Stimulated activated naive CD4-positive, alpha-beta T cell (primary cell): ENCODE measurements around the gene NHLRC4.

ENCODE experiments used
- DNase-seq, 6 experiments: peaks; one replicate each; lab custom pipeline; 2025; lab: John Stamatoyannopoulos, UW

NHLRC4 gene

DNA sequence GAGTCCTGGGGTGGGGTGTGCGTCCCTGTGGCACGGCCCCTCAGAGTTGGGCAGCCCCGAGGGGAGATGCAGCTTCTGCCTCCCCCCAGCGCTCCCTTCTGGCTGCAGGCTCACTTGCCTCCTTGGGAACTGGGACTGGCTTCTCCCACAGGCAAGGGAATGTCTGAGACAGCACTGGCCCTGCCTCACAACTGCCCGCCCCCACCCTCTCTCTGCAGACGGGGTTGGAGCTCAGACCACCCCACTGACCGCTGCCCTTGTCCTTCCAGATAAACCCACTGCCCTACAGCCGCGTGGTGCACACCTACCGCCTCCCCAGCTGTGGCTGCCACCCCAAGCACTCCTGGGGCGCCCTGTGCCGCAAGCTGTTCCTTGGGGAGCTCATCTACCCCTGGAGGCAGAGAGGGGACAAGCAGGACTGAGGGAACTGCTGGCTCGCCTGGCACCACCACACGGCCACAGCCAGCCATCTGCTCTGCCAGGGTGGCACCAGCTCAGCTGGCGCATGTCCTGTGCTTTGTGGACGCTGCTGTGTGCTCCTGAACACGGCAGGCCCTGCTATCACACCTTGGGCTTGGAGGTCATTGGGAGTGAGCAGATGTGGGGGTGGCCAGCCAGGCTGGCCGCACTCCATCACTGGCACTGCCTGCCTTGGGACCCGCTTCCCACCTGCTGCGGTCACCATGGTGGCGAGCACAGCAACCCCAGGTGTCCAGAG is 16.0 kb downstream of the NHLRC4 start:
- no peak for DNase-seq

DNA sequence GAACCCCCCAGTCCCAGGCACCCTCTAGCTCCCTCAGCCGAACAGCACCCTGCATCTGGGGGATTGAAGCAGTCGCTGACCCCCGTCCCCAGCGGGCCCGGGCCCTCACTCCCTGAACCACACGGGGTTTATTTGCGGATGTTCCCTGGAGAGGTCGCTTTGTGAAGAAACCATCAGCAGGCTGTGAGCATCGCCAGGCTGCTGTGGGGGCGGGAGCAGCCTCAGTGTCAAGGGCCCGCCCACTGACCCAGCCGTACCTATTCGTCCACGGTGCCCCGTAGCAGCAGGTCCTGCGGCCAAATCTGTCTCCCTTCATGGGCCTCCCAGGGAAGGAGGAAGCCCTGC is 16.6 kb downstream of the NHLRC4 start:
- DNase-seq = no peak

DNA sequence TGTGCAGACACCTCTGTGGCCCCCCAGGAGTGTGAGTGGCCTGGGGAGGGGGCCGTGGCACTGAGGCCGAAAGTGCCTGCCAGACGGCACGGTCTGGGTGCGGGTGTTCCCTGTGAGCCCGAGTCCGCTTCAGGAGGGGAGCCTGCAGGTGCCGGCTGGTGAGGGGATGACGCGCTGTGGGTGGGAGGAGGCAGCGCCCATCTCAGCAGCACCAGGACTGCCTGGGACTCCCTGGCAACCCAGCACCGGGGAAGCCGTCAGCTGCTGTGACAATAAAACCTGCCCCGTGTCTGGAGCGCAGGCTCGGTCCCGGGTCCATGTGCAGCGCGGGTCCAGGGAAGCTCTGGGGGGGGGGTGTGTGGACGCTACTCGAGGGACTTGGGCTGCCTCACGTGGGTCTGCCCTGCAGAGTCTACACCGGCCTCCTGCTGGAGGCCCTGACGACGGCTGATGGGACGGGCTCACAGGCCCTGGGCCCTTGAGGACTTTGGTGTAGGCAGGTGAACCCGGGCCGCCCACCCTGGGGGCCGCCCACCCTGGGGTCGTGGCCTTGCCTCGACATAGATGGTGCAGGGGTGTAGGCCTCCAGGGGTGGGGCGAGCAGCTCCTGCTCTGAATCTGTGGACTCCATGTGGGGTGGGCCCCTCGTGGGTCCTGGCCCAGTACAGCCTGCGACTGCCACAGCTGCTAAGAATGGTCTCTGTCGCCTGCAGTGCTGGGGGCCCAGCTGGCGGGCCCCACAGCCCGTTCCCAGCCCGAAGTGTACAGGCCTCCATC is 17.2 kb downstream of the NHLRC4 start:
- no peak for DNase-seq

DNA sequence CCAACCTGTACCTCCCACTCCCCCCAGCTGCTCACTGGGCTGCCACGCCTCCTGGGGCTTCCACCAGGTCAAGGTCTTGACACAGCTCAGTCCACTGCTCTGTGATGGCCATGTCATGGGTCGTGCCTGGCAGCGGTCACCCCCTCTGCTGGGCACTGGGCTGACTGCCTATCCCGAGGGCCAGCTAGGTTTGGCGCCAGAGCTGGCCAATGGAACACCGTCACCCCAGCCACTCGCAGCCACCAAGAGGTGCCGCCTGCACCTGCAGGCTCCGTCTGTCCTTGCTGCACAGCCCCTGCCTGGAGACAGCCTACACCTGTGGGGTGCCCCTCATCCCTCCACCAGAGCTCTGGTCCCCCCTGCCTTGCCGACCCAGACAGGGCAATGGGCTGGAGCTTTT is 18.5 kb downstream of the NHLRC4 start:
- DNase-seq = no peak

DNA sequence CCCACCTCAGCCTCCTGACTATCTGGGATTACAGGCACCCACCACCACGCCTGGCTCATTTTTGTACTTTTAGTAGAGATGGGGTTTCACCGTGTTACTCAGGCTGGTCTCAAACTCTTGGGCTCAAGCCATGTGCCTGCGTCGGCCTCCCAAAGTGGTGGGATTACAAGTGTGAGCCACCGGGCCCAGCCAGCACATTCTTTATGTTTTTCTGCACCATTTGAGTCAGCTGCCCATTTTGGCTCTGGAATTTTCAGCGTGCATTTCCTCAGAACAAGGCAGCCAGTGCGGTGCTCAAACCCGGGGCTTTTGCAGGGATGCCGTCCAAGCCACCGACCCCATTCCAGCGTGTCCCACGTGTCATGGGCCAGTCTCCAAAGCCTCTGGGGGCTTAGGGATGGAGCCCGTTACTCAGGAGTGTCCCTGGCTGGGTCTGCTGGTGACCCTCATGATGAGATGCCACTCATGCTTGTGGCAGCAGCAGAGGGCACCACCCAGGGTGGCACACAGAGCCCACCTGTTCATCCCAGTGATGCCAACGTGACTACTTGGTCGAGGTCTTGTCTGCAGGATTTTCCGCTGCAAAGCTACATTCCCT is 19.3 kb downstream of the NHLRC4 start:
- no peak for DNase-seq

DNA sequence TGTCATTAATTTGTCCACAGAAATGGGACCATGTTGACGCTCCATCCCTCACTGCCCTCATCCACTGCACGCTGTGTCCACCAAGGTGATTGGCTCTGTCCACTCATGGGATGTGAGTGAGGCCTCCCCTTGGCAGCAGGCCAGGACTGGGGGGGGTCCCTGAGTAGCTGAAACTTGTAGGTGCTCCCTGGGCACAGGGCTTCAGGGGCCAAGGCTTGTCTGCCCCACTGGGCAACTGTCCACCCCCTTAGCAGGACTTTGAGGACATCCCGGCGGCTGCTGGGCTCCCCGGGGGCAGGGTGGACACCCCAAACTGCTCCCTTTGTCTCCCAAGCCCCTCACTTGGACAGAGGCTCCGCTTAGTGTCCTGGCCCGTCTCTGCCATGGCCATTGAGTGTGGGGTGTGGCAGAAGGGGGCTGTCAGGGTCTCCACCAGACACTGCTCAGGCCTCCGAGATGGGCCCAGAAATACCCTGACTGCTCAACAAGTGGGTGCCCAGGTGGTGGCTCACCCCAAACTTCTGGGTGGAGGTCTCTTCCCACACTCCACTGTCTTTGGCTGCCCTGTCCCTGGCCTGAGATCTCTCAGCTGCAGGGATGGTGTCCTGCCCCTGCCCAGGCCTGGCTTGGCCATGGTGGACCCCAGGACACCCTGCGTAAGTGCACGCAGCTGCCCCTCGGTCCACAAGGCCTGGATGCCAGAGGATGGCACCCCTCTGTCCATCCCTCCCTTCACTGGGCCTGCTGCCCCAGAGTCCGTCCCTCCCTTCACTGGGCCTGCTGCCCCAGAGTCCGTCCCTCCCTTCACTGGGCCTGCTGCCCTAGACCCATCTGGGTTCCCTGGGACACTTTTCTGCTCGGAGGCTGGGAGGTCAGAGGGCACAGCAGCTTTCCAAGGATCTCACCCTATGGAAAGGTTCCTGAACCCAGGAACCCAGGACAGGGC is 20.1 kb downstream of the NHLRC4 start:
- no peak for DNase-seq

DNA sequence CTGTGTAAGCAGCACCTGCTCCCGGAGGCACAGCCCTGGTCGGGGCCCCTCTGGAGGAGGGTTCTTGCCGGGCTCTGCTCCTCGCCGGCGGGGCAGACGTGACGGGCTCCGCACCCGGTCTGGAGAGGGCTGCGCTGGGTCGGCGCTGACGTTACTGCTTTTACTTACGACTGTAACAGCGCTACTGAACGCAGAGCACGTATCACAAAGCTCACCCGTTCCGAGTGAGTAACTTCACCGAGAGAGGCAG is 21.8 kb downstream of the NHLRC4 start:
- peak in 2 of 6 experiments; percentile 60 to 62 for DNase-seq

DNA sequence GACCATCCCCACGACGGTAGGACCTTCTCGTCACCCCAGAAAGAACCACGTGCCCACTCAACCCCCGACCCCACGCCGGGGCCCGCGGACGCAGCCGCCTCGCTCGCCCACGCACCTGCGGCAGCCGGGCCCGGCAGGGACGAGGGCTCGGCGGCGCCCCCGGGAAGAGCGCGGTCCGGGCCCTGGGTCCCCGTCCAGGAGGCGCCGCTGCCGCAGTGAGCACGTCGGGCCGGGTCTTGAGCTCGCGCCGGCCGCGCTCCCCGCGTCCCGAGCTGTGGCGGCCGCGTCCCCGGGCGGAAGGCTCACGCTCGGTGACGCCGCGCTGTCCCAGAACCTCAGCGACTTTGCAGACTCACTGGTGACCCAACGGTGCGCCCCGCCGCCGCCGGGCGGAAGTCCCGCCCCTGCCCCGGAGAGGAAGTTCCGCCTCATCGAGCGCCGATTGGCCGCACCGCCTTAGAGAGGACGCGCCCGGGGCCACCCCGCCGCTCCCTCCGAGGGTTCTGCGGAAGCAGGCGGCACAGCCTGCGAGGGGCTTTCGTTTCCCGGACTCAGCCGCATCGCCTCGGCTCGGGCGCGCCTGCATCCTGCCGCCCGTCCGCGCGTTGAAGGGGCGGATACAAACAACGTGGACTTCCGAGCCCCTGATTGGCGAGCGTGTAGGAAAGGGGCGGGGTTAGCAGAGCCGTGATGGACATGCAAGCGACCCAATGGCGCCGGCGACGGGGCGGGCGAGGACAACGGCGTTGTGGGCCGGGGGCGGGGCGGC is 22.3 kb downstream of the NHLRC4 start:
- peak; percentile 96 to 100 (median 98) for DNase-seq

DNA sequence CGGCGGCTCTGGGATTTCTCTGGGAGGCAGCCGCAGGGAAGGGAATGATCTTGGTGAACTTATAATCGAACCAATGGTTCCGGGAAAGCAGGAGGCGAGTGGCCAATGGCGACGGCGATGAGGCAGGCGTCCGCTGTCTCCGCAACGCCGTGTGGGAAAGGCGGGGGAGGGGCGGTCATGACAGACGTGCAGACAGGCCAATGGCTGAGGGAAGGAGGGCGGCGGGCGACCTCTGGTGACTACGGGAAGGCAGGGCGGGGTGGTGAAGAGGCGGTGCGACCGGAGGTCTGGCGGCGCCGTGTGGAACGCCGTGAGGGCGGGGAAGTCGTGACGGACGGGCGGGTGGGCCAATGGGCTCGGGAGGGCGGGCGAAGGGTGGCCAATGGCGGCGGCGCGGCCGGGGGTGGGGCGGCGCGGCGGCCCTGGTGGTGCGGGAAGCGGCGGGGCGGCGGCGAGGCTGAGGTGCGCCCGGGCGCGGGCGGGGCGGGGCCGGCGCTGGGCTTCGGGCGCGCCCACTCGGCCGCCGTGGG is 22.9 kb downstream of the NHLRC4 start, which contains the start of gene RAB40C:
RAB40C (plus strand) TSS at position 409 of the 530 bp plus-strand sequence. CDS start 226 bp downstream, outside the sequence.
- DNase-seq = peak; percentile 98 to 100 (median 99)

DNA sequence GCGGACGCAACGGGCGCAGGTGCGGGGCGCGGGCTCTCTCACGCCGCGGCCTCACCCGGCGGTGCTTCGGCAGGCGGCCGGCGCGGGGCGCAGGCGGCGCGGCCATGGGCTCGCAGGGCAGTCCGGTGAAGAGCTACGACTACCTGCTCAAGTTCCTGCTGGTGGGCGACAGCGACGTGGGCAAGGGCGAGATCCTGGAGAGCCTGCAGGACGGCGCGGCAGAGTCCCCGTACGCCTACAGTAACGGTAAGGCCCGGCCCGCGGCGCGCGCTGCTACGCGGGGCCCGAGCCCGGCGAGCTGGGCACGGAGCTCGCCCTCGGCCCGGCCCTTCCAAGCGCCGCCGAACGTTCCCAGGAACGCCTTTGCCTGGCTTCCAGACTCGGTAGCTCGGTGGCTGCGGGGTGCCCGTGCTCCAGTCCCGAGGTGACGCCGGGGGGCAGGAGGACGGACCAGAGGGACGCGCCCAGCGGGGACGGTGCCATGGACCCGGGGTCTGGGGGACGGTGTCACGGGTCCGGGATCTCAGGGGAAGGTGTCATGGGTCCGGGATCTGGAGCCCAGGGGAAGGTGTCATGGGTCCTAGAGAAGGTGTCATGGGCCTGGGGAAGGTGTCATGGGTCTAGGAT is 23.5 kb downstream of the NHLRC4 start:
- peak in 2 of 6 experiments; percentile 41 to 42 for DNase-seq

DNA sequence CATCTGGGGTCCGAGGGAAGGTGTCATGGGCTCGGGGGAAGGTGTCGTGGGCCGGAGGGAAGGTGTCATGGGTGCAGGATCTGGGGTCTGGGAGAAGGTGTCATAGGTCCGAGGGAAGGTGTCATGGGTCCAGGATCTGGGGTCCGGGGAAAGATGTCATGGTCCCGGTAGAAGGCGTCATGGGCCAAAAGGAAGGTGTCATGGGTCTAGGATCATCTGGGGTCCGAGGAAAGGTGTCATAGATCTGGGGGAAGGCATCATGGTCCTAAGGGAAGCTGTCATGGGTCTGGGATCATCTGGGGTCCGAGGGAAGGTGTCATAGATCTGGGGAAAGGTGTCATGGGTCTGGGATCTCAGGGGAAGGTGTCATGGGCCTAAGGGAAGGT is 24.0 kb downstream of the NHLRC4 start:
- no peak for DNase-seq

DNA sequence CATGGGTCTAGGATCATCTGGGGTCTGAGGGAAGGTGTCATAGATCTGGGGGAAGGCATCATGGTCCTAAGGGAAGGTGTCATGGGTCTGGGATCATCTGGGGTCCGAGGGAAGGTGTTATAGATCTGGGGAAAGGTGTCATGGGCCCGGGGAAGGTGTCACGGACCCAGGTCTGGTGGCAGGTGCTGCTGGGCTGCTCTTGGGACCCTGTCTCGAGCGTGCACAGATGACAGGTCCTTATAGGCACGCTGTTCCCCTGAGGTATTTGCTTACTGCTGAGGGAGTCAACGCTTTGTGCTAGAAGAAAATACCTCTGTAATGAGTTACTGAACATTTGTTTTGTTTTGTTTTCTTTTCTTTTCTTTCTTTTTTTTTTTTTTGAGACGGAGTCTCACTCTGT is 24.4 kb downstream of the NHLRC4 start:
- DNase-seq = no peak

DNA sequence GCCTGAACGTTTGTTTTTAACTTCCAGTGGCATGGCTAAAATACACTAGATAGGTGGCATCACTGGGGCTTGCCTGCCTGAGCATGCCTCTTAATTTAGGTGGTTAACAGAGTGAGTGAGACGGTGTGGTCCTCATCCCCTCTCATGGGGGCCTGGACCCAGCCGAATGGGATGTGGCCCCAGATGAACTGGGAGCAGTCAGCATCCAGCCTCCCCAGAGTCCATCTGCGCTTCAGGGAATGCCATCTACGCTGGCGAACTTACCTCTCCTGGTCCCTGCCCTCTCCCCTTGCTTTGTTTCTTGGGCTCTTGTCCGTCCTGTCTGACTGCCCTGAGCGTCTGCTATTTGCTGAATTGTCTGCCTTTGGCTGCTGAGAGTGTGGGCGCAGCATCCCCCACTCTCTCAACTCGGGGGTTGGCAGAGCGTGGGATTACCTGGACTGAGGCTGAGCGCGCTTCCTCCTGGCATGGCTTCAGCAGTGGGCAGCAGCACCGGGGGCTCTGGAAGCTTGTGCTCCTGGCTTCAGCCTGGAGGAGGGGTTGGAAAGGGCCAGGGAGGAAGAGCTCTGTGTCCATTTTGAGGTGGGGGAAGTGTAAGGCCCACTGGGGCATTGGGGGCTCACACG is 25.2 kb downstream of the NHLRC4 start:
- no peak for DNase-seq

DNA sequence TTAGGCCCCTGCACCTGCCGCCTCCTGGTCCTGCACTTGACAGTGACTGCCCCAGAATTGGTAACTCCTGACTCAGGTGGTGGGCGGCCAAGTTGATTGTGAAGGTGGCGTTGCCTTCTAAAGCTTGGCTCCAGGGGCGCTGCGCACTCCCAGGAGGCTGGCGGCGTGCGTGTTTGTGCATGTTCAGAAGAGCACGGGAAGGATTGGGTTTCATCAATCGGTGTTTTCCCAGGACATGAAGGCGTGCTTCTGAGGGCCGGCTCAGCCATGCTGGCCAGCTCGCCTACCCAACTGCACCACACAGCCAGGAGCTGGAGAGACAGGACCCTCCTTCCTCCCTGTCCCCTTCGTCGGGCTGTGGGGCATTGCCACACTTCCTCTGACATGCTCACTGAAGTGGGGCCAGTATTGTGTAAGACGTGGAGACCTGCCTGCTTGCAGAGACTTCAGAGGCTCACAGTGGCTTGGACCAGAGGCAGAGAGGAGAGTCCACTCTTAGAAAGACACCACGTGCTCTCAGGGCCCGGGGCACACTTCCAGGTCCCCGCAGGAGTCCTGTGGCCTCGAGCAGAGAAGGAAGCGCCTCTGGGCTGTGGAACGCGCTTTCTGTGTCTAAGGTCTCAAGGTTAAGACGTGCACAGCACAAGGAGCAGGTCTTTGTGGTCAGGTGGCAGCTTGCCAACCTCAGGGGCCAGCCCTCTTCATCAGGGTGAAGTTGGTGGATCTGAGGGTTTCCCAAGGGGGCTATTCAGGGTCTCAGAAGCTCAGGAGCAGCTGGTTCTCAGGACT is 25.9 kb downstream of the NHLRC4 start:
- no peak for DNase-seq

DNA sequence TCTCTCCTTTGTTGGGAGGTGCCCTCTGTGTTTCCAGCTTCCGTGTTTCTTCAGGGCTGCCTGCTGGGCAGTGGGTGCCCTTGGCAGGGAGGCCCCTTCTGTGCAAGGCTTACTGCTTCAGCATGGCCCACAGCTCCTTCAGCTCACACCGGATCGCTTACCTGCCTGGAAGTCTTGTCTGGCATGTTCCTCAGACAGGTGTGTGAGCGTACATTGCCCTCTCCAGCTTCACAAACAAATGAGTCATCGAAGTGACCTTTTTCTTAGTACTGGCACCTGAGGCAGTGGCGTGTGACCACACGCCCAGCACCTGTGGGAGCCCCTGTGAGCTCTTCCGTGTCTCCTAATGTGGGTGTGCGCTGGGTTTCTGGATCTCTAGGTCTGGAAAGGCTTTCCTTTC is 26.6 kb downstream of the NHLRC4 start:
- no peak for DNase-seq

DNA sequence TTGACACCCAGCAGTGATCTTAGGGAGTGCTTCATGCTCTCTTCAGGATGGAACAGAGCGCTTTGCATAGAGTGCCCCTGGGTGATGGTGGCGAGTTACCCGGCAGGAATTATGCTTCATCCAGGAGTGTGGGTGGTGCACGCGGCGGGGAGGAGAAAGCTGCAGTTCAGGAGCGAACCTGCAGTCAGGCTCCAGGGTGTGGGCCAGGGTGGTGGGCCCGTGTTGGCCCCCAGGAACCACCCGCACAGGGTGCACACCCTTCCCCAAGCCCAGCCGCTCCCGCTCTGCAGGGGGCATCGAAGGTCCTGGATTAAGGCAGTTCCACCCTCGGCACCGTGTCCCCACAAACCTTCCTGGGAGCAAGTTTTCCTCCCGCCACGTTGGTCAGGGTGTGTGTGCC is 27.0 kb downstream of the NHLRC4 start:
- no peak for DNase-seq

DNA sequence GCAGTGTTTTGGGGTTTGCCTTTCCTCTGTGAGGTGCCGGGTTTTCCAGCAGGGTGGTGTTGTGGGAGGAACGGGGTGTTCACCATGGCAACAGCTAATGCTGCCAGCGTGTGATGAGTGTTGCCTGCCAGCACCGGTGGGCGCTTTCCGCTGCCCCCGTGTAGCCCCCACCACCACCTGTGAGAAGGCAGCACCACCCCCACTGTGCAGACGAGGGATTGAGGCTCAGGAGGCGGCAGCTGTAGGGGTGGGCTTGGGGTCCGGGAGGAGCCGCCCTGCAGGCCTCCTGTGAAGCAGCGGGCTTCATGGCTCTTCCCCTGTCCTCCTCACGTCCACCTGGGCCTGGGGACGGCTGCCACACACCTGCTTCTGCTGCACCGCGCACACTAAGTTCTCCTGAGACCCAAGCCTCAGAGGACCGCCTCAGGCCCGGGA is 28.3 kb downstream of the NHLRC4 start:
- no peak for DNase-seq

DNA sequence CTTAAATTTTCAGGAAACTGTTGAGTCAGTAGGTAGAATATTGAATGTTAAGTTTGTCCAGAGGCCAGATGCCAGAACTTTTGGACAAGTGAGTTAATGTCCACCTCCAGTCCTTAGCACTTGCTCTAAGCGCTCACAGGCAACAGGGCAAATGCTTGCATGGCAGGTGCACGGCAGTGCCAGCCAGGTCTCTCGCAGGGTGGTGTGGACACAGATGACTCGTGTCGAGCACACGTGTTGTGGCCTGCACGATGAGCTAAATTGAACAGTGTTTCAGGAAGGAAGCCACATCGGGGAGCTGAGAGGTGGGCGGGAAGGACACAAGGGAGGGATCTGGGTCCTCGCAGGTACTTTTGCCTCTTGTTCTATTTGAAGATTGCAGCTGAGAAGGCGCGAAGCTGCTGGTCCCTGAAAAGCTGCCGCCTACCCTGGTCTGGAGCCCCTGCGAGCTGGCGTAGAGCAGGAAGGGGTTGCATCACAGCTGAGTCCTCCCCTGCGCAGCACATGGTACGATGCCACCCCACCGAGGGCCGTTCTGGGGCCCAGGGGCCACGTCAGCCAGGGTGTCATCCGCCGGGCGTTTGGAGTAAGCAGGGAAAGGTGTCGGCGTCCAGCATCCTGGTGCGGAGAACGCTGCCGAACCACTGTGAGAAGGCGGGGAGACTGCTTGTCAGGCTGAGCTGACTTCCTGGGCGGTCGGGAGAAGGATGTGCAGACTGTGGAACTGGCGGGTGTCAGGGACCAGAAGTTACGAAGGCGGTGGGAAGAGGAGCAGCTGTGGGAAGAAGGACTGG is 29.3 kb downstream of the NHLRC4 start:
- no peak for DNase-seq

DNA sequence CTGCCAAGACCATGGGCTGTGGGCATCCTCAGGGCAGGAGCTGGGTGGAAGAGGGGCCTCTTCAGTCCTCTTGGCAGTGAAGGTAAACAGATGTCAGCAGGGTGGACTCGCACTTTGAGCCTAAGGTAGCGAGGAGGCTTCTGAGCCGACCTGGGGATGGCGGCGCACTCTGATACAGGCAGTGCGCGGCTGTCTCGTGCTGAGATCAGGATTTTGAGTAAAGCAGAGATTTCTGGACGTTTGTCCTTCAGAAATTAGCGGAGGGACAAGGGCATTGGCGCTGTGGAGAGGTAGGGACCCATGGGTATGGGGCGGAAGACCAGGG is 29.9 kb downstream of the NHLRC4 start:
- no peak for DNase-seq
